Liver (tissue), 9 donors: ENCODE data around the gene SUN2. TPM values are rescaled to one million over a fixed set of nuclear protein-coding genes. Genes with fewer than 3 reads are reported as not detected.

Source experiments
- DNase-seq: peaks from one replicate; pipeline ENCODE4 v3.0.0-alpha.2; 2017; ENCODE audit warnings: low spot score
- H3K27ac ChIP-seq, 2 donors: one replicate each; pipeline ENCODE4 v1.7.0; 2013; ENCODE audit warnings: inconsistent platforms in 2 of 2, low read length in 2 of 2, control low read depth in 1 of 2, low read depth in 1 of 2, mild to moderate bottlenecking in 1 of 2
- H3K27me3 ChIP-seq, 4 donors: one replicate each; pipeline versions ENCODE4 v1.6.1 to v1.7.0; 2013; ENCODE audit warnings: low read length in 3 of 4, inconsistent platforms in 1 of 4, mild to moderate bottlenecking in 1 of 4, moderate library complexity in 1 of 4; ENCODE audit not compliant: control insufficient read depth in 4 of 4, insufficient read depth in 4 of 4
- H3K36me3 ChIP-seq, 4 donors: one replicate each; pipeline versions ENCODE4 v1.6.1 to v1.7.0; 2013; ENCODE audit warnings: low read length in 3 of 4, mild to moderate bottlenecking in 3 of 4, low read depth in 1 of 4, moderate library complexity in 1 of 4; ENCODE audit not compliant: control insufficient read depth in 4 of 4, insufficient read depth in 3 of 4
- H3K4me1 ChIP-seq, 4 donors: one replicate each; pipeline versions ENCODE4 v1.6.1 to v1.7.0; 2013; ENCODE audit warnings: low read length in 3 of 4, mild to moderate bottlenecking in 3 of 4, moderate library complexity in 1 of 4; ENCODE audit not compliant: control insufficient read depth in 4 of 4, insufficient read depth in 4 of 4
- H3K4me3 ChIP-seq, 3 donors: one replicate each; pipeline versions ENCODE4 v1.6.1 to v1.7.0; 2013; ENCODE audit warnings: low read length in 3 of 3, control low read depth in 1 of 3, low read depth in 1 of 3, mild to moderate bottlenecking in 1 of 3
- H3K9ac ChIP-seq, 2 donors: one replicate each; pipeline ENCODE4 v1.7.0; 2013; ENCODE audit warnings: low read length in 2 of 2, mild to moderate bottlenecking in 2 of 2, moderate library complexity in 2 of 2, control low read depth in 1 of 2, low read depth in 1 of 2
- H3K9me3 ChIP-seq, 4 donors: one replicate each; pipeline versions ENCODE4 v1.6.1 to v1.7.0; 2013; ENCODE audit warnings: low read length in 3 of 4; ENCODE audit not compliant: control insufficient read depth in 4 of 4
- FOXA1 ChIP-seq: IDR thresholded peaks from 2 replicates; pipeline ENCODE4 v1.6.1; 2016; ENCODE audit warnings: antibody characterized with exemption
- FOXA2 ChIP-seq: IDR thresholded peaks from 2 replicates; pipeline ENCODE4 v1.6.1; 2016; ENCODE audit warnings: antibody characterized with exemption
- GABPA ChIP-seq, 2 donors: IDR thresholded peaks in 1 of 2; conservative IDR thresholded peaks in 1 of 2; 2 replicates each; pipeline ENCODE4 v1.6.1; 2016; ENCODE audit warnings: antibody characterized with exemption in 2 of 2, mild to moderate bottlenecking in 1 of 2, moderate library complexity in 1 of 2
- HNF4A ChIP-seq, 2 donors: conservative IDR thresholded peaks; 2 replicates each; pipeline ENCODE4 v1.6.1; 2016; ENCODE audit warnings: antibody characterized with exemption in 2 of 2, mild to moderate bottlenecking in 2 of 2
- HNF4G ChIP-seq: IDR thresholded peaks from 2 replicates; pipeline ENCODE4 v1.6.1; 2016; ENCODE audit warnings: antibody characterized with exemption
- JUND ChIP-seq, 2 donors: IDR thresholded peaks; 2 replicates each; pipeline ENCODE4 v1.6.1; 2016; ENCODE audit warnings: antibody characterized with exemption in 2 of 2
- NR2F2 ChIP-seq: IDR thresholded peaks from 2 replicates; pipeline ENCODE4 v1.6.1; 2016; ENCODE audit warnings: antibody characterized with exemption
- RAD21 ChIP-seq, 2 donors: IDR thresholded peaks; 2 replicates each; pipeline ENCODE4 v1.6.1; 2016; ENCODE audit warnings: antibody characterized with exemption in 2 of 2, mild to moderate bottlenecking in 2 of 2
- RXRA ChIP-seq, 2 donors: IDR thresholded peaks; 2 replicates each; pipeline ENCODE4 v1.6.1; 2017 to 2018; ENCODE audit warnings: antibody characterized with exemption in 2 of 2, mild to moderate bottlenecking in 1 of 2
- SP1 ChIP-seq: IDR thresholded peaks from 2 replicates; pipeline ENCODE4 v1.6.1; 2018; ENCODE audit warnings: antibody characterized with exemption, mild to moderate bottlenecking
- TAF1 ChIP-seq: conservative IDR thresholded peaks from 2 replicates; pipeline ENCODE4 v1.6.1; 2016; ENCODE audit warnings: antibody characterized with exemption, mild to moderate bottlenecking
- YY1 ChIP-seq: IDR thresholded peaks from 2 replicates; pipeline ENCODE4 v1.6.1; 2016; ENCODE audit warnings: antibody characterized with exemption, mild to moderate bottlenecking
- WGBS: extraction: QIAGEN DNeasy Blood & Tissue Kit; methylation state at CpG from one replicate; pipeline ENCODE4 v1.1.7; 2013; 5-methylcytosine and 5-hydroxymethylcytosine counted together
- polyA plus RNA-seq, 2 donors: library from polyadenylated mRNA; stranded (reverse) in 1 of 2; unstranded in 1 of 2; fragments of 200-250 nt in 1 of 2; fragments of >200 nt in 1 of 2; fragmentation: Nextera tagmentation in 1 of 2; extraction: Ambion mirVana in 1 of 2; gene quantifications; one replicate each; pipeline versions ENCODE4 v1.2.1 to v1.2.3, GENCODE V29; 2013 to 2015
- total RNA-seq, 2 donors: library from RNA; depleted of rRNA; stranded (reverse); fragments of >200 nt; gene quantifications; one replicate each; pipeline ENCODE4 v1.2.3, GENCODE V29; 2014
- TF ChIP-seq, protein P1 (sequence below): IDR thresholded peaks from 2 replicates; pipeline ENCODE4 v1.6.1; 2016; ENCODE audit warnings: antibody characterized with exemption
- TF ChIP-seq, protein P2 (sequence below): IDR thresholded peaks from 2 replicates; pipeline ENCODE4 v1.6.1; 2016; ENCODE audit warnings: antibody characterized with exemption, mild to moderate bottlenecking
- TF ChIP-seq, protein P3 (sequence below): fragments of 150-350 bp; IDR thresholded peaks from 2 replicates; pipeline ENCODE4 v1.5.1; 2017; ENCODE audit warnings: improper control_type of control experiment, low read depth, low read length; ENCODE audit not compliant: missing input control
- TF ChIP-seq, protein P4 (sequence below): IDR thresholded peaks from 2 replicates; pipeline ENCODE4 v1.6.1; 2016; ENCODE audit warnings: antibody characterized with exemption
- TF ChIP-seq, protein P5 (sequence below): IDR thresholded peaks from 2 replicates; pipeline ENCODE4 v1.6.1; 2016; ENCODE audit warnings: antibody characterized with exemption
- donor health status: healthy.
- donor health status: healthy.
- donor health status: healthy.
- donor health status: healthy.
- donor health status: healthy.

SUN2 gene
- total and polyA plus RNA-seq, 4 donors, result 13.1 to 170 (median 81.5) TPM

DNA sequence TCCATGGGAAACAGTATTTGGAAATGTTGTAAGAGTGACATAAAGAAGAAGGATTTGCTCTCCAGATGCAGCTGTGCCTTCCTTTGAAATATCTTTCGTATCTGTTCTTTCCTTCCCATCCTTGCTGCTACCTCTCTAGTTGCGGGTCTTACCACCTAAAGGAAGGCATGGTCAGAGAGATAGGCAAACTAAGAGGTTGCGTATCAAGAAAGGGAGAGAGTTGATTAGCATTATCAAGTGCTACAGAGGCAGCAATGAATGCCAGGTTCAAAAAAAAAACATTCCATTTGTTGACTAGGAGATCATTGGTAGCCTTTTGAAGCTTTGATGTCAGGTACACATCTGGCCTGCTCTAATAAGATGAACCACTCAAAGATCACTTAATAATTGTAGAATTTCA lies 45.4 kb downstream of the SUN2 start:
- Histone ChIP-seq H3K36me3 (peaks cover 0 to 6% (median 3%) of the 10 kb centered on the region in 4 donors), H3K27me3 (no peaks in the 10 kb centered on the region), H3K4me3 (no peak overlapping the region), H3K9ac (no peak overlapping the region), H3K4me1 (peaks cover 0 to 21% (median 14%) of the 10 kb centered on the region in 4 donors), H3K27ac (no peak overlapping the region), H3K9me3 (no peaks in the 10 kb centered on the region)
- TF ChIP-seq SP1 (no peak), YY1 (no peak), FOXA1 (no peak), NR2F2 (no peak), RAD21 (IDR thresholded peaks at IDR 0.05) (no peak), RXRA (IDR thresholded peaks at IDR 0.05) (no peak), FOXA2 (no peak), HNF4G (no peak), GABPA (IDR thresholded peaks at IDR 0.05 in 1 of 2, conservative IDR thresholded peaks at IDR 0.05 in 1 of 2) (no peak), TAF1 (no peak), HNF4A (conservative IDR thresholded peaks at IDR 0.05) (no peak)
- TF ChIP-seq, protein P1, sequence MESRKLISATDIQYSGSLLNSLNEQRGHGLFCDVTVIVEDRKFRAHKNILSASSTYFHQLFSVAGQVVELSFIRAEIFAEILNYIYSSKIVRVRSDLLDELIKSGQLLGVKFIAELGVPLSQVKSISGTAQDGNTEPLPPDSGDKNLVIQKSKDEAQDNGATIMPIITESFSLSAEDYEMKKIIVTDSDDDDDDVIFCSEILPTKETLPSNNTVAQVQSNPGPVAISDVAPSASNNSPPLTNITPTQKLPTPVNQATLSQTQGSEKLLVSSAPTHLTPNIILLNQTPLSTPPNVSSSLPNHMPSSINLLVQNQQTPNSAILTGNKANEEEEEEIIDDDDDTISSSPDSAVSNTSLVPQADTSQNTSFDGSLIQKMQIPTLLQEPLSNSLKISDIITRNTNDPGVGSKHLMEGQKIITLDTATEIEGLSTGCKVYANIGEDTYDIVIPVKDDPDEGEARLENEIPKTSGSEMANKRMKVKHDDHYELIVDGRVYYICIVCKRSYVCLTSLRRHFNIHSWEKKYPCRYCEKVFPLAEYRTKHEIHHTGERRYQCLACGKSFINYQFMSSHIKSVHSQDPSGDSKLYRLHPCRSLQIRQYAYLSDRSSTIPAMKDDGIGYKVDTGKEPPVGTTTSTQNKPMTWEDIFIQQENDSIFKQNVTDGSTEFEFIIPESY, result no peak
- TF ChIP-seq, protein P2, sequence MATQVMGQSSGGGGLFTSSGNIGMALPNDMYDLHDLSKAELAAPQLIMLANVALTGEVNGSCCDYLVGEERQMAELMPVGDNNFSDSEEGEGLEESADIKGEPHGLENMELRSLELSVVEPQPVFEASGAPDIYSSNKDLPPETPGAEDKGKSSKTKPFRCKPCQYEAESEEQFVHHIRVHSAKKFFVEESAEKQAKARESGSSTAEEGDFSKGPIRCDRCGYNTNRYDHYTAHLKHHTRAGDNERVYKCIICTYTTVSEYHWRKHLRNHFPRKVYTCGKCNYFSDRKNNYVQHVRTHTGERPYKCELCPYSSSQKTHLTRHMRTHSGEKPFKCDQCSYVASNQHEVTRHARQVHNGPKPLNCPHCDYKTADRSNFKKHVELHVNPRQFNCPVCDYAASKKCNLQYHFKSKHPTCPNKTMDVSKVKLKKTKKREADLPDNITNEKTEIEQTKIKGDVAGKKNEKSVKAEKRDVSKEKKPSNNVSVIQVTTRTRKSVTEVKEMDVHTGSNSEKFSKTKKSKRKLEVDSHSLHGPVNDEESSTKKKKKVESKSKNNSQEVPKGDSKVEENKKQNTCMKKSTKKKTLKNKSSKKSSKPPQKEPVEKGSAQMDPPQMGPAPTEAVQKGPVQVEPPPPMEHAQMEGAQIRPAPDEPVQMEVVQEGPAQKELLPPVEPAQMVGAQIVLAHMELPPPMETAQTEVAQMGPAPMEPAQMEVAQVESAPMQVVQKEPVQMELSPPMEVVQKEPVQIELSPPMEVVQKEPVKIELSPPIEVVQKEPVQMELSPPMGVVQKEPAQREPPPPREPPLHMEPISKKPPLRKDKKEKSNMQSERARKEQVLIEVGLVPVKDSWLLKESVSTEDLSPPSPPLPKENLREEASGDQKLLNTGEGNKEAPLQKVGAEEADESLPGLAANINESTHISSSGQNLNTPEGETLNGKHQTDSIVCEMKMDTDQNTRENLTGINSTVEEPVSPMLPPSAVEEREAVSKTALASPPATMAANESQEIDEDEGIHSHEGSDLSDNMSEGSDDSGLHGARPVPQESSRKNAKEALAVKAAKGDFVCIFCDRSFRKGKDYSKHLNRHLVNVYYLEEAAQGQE, result no peak
- TF ChIP-seq, protein P3, sequence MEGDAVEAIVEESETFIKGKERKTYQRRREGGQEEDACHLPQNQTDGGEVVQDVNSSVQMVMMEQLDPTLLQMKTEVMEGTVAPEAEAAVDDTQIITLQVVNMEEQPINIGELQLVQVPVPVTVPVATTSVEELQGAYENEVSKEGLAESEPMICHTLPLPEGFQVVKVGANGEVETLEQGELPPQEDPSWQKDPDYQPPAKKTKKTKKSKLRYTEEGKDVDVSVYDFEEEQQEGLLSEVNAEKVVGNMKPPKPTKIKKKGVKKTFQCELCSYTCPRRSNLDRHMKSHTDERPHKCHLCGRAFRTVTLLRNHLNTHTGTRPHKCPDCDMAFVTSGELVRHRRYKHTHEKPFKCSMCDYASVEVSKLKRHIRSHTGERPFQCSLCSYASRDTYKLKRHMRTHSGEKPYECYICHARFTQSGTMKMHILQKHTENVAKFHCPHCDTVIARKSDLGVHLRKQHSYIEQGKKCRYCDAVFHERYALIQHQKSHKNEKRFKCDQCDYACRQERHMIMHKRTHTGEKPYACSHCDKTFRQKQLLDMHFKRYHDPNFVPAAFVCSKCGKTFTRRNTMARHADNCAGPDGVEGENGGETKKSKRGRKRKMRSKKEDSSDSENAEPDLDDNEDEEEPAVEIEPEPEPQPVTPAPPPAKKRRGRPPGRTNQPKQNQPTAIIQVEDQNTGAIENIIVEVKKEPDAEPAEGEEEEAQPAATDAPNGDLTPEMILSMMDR, result no peak
- TF ChIP-seq, protein P4, sequence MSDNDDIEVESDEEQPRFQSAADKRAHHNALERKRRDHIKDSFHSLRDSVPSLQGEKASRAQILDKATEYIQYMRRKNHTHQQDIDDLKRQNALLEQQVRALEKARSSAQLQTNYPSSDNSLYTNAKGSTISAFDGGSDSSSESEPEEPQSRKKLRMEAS, result no peak
- TF ChIP-seq, protein P5, sequence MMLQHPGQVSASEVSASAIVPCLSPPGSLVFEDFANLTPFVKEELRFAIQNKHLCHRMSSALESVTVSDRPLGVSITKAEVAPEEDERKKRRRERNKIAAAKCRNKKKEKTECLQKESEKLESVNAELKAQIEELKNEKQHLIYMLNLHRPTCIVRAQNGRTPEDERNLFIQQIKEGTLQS, result no peak
- no peak for DNase-seq
- 95% methylated on average over 3 of the region's 3 CpGs for WGBS

DNA sequence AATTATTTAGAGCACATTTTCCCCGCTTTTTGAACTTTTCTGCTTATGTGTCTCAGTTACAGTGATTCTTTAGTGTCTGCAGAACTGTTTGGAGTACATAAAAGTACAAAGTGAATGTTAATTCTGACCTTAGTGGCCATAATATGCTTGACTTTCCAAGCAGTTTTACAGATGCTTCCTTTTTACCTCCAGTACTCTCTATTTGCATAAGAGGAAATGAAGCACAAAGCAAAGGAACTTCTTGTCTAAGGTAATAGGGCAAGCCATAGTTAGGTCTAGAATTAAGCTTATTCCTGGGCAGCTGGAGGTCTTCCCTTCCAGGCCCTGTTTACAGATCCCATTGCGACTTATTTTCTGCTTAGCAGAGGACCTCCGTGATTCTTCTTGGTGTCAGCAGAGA lies 46.5 kb downstream of the SUN2 start:
- no peak overlapping the region for H3K27ac ChIP-seq
- no peak for TF ChIP-seq HNF4G
- TF ChIP-seq RAD21 (IDR thresholded peaks at IDR 0.05), result no peak
- TF ChIP-seq RXRA (IDR thresholded peaks at IDR 0.05), result no peak
- TF ChIP-seq JUND (IDR thresholded peaks at IDR 0.05), result no peak
- no peak for DNase-seq
- H3K27me3 ChIP-seq, result no peaks in the 10 kb centered on the region
- H3K9ac ChIP-seq, result no peak overlapping the region
- no peak overlapping the region for H3K4me3 ChIP-seq
- WGBS, result 93% methylated on average over 3 of the region's 3 CpGs
- H3K36me3 ChIP-seq, result peaks cover 0 to 6% (median 3%) of the 10 kb centered on the region in 4 donors
- H3K9me3 ChIP-seq, result no peaks in the 10 kb centered on the region
- H3K4me1 ChIP-seq, result peaks cover 0 to 29% (median 18%) of the 10 kb centered on the region in 4 donors
